ENCODE measurements around the gene ROM1.

GRCh38 chr11:62588966-62589637 lies 24.0 kb upstream of the ROM1 start:
- TF ChIP-seq POLR2AphosphoS5 (IDR thresholded peaks at IDR 0.05; ENCODE audit: borderline replicate concordance, low read depth, low read length): no peak
- TF ChIP-seq EZH2 (IDR thresholded peaks at IDR 0.05): no peak
- TF ChIP-seq FOXP2 (optimal IDR thresholded peaks at IDR 0.05; ENCODE audit: control extremely low read depth, extremely low read length, insufficient read depth): no peak
